Measurements from ENCODE around the gene AGTRAP. TPM values are rescaled to one million over a fixed set of nuclear protein-coding genes. Genes with fewer than 3 reads are reported as not detected.

Gene AGTRAP
- total and polyA plus RNA-seq, 2 of the 8 experiments (the other 6 are each of a cell fraction or from before 2014, with no cell fraction given): 69.7 to 192 TPM

DNA sequence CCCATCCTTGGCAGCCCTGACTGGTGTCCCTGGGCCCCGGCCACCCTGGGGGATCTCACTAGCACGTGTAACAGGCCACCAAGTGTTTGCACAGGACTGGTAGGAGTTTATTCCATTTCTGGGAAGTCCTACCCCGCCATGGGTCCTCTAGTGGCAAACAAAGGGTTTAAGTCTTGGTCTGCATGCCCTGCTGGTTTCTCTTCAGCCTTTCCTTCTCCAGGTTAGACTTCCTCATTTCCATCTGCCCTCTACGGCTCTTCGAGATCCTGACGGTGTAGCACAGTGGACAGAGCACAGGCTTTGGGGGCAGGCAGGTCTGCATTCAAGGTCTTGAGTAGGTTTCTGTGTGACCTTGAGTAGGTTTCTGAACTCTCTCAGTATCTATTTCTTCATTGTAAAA, 2.8 kb downstream of the AGTRAP start (continued):
- TF ChIP-seq JUND (IDR thresholded peaks at IDR 0.05; ENCODE audit: low read length): no peak
- TF ChIP-seq NANOG (IDR thresholded peaks at IDR 0.05; ENCODE audit: insufficient read depth, low read depth, low read length, poor library complexity, severe bottlenecking): no peak
- no peak for TF ChIP-seq USF2 (IDR thresholded peaks at IDR 0.05; ENCODE audit: low read length)
- TF ChIP-seq TAF1 (IDR thresholded peaks at IDR 0.05; ENCODE audit: low read depth, low read length): no peak

Measured in H1 (cell line).